Tibial artery (tissue), 4 donors: ENCODE results near the gene RBBP6.

ENCODE experiments used
- DNase-seq, 2 donors: peaks; one replicate each; pipeline ENCODE4 v3.0.0-alpha.2; 2019
- H3K27ac ChIP-seq, 2 donors: fragments of 200-600 bp; sonication (generic) in 1 of 2; 1 replicate in 1 of 2; 2 replicates in 1 of 2; pipeline ENCODE4 v1.5.1; 2018 to 2019; ENCODE audit warnings: mild to moderate bottlenecking in 1 of 2
- H3K27me3 ChIP-seq, 2 donors: fragments of 200-600 bp; sonication (generic) in 1 of 2; one replicate each; pipeline versions ENCODE4 v1.5.1 to v1.6.0; 2016 to 2019
- H3K36me3 ChIP-seq, 3 donors: fragments of 200-600 bp; sonication (generic) in 2 of 3; one replicate each; pipeline ENCODE4 v1.5.1; 2016 to 2019; ENCODE audit warnings: mild to moderate bottlenecking in 2 of 3
- H3K4me1 ChIP-seq, 4 donors: fragments of 200-600 bp; sonication (generic) in 2 of 4; 1 replicate in 3 of 4; 2 replicates in 1 of 4; pipeline ENCODE4 v1.5.1; 2016 to 2019
- H3K4me3 ChIP-seq, 2 donors: fragments of 200-600 bp; sonication (generic) in 1 of 2; 1 replicate in 1 of 2; 2 replicates in 1 of 2; pipeline ENCODE4 v1.5.1; 2018 to 2019; ENCODE audit warnings: mild to moderate bottlenecking in 2 of 2
- H3K9me3 ChIP-seq, 3 donors: fragments of 200-600 bp; sonication (generic) in 1 of 3; one replicate each; pipeline ENCODE4 v1.5.1; 2016 to 2019
- intact Hi-C: fragments of 100-400 bp; cut with DNase I; formaldehyde crosslinking; loops from one replicate; pipeline ENCODE4 v1.15.0; 2023; ENCODE audit warnings: low total_unique reads
- TF ChIP-seq, protein P1 (sequence below), 2 experiments: fragments of 200-600 bp in 1 of 2; fragments of 450-650 bp in 1 of 2; IDR thresholded peaks; one replicate each; pipeline ENCODE4 v1.5.1; 2017 to 2019; ENCODE audit warnings: antibody characterized with exemption in 2 of 2, mild to moderate bottlenecking in 1 of 2, moderate library complexity in 1 of 2

Gene RBBP6

GRCh38 chr16:24524855-24525677, 14.3 kb upstream of the RBBP6 start:
- TF ChIP-seq, protein P1, sequence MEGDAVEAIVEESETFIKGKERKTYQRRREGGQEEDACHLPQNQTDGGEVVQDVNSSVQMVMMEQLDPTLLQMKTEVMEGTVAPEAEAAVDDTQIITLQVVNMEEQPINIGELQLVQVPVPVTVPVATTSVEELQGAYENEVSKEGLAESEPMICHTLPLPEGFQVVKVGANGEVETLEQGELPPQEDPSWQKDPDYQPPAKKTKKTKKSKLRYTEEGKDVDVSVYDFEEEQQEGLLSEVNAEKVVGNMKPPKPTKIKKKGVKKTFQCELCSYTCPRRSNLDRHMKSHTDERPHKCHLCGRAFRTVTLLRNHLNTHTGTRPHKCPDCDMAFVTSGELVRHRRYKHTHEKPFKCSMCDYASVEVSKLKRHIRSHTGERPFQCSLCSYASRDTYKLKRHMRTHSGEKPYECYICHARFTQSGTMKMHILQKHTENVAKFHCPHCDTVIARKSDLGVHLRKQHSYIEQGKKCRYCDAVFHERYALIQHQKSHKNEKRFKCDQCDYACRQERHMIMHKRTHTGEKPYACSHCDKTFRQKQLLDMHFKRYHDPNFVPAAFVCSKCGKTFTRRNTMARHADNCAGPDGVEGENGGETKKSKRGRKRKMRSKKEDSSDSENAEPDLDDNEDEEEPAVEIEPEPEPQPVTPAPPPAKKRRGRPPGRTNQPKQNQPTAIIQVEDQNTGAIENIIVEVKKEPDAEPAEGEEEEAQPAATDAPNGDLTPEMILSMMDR (IDR thresholded peaks at IDR 0.05) = no peak
- no peak for DNase-seq

DNA sequence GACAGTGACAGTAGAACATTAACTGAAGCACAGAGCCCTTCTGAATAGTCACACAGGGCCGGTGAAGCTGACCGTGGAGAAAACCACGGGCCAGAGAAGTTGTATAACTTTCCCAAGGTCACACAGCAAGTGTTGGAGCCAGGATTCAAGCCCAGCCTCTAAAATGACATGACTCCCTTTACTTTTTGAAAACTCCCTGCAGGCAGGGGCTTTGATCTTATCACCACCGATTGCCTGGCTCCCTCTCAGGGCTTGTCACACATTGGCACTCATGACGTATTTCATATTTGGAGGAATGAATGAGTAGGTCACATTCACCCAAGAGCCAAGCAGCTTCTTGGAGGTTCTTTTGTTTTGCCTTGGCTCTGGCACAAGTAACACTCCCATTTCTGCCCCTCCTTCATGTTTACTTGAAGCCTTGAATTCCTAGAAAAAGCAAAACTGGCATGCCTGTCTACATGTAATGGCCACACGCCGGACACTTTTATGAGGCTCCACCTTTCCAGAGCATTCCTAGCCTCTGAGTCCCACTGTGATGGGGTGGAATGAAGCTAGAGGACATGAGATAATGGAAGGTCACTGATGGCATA, 13.3 kb upstream of the RBBP6 start:
- no peak for DNase-seq
- intact Hi-C loops = no loop called here
- Histone ChIP-seq H3K9me3 (no peaks in the 10 kb centered on the region), H3K4me1 (peaks cover 0 to 6% (median 0%) of the 10 kb centered on the region in 4 donors), H3K36me3 (no peaks in the 10 kb centered on the region), H3K4me3 (no peak overlapping the region), H3K27ac (no peak overlapping the region), H3K27me3 (no peaks in the 10 kb centered on the region)
- TF ChIP-seq, protein P1 (IDR thresholded peaks at IDR 0.05) = no peak

More at GRCh38 chr16:24524855-24525677, 14.3 kb upstream of the RBBP6 start:
- Histone ChIP-seq H3K4me1 (peaks cover 0 to 6% (median 0%) of the 10 kb centered on the region in 4 donors), H3K4me3 (no peak overlapping the region), H3K27ac (no peak overlapping the region), H3K9me3 (no peaks in the 10 kb centered on the region), H3K27me3 (no peaks in the 10 kb centered on the region), H3K36me3 (no peaks in the 10 kb centered on the region)
- intact Hi-C loops = no loop called here

- Histone ChIP-seq H3K4me3 (no peak overlapping the region), H3K27me3 (no peaks in the 10 kb centered on the region), H3K9me3 (no peaks in the 10 kb centered on the region), H3K27ac (no peak overlapping the region), H3K36me3 (no peaks in the 10 kb centered on the region), H3K4me1 (peaks cover 0 to 6% (median 0%) of the 10 kb centered on the region in 4 donors)
- TF ChIP-seq, protein P1 (IDR thresholded peaks at IDR 0.05) = no peak
- no peak for DNase-seq
- intact Hi-C loops = no loop called here
Observed at GRCh38 chr16:24526701-24527495, 12.5 kb upstream of the RBBP6 start.

DNA sequence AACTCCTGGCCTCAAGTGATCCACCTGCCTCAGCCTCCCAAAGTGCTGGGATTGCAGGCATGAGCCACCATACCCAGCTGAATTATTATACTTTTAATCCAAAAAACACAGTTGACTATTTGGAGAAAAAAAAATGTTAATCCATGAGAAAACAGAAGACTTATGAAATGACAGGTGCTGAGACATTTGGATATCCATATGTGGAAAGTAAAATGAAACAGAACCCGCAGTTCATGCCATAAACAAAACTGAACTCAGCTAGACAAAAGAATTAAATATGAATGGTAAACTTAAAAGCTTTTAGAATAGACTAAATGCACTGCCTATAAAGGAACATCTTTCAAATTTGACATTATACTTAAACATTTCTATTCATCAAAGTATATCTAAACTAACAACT, 8.2 kb upstream of the RBBP6 start:
- TF ChIP-seq, protein P1 (IDR thresholded peaks at IDR 0.05) = no peak
- DNase-seq = no peak
- intact Hi-C loops = no loop called here
- Histone ChIP-seq H3K9me3 (no peaks in the 10 kb centered on the region), H3K27ac (no peak overlapping the region), H3K4me3 (no peak overlapping the region), H3K4me1 (peaks cover 0 to 3% (median 0%) of the 10 kb centered on the region in 4 donors), H3K36me3 (no peaks in the 10 kb centered on the region), H3K27me3 (no peaks in the 10 kb centered on the region)

- no peak overlapping the region for H3K4me3 ChIP-seq
- H3K9me3 ChIP-seq = no peaks in the 10 kb centered on the region
- H3K27ac ChIP-seq = no peak overlapping the region
- DNase-seq = no peak
- intact Hi-C loops = no loop called here
- H3K4me1 ChIP-seq = peaks cover 0 to 8% (median 5%) of the 10 kb centered on the region in 4 donors
- no peaks in the 10 kb centered on the region for H3K27me3 ChIP-seq
- H3K36me3 ChIP-seq = no peaks in the 10 kb centered on the region
- TF ChIP-seq, protein P1 (IDR thresholded peaks at IDR 0.05) = no peak
Observed at GRCh38 chr16:24534620-24535019, 4.7 kb upstream of the RBBP6 start.
